HCT116 (cell line): Measurements from ENCODE around the gene ERC2. TPM values are rescaled to one million over a fixed set of nuclear protein-coding genes. Genes with fewer than 3 reads are reported as not detected.

Experiments used
- ATAC-seq: fragments of 200-7000 bp; cut with Tn5 transposase; 2 replicates; pipeline ENCODE4 v1.9.1; 2020; ENCODE audit warnings: mild to moderate bottlenecking, moderate library complexity
- BruUV-seq: library from RNA; stranded (reverse); fragments of 400-500 nt; replicated peaks from 2 replicates; lab custom pipeline; 2021; lab: Mats Ljungman, UMichigan
- CTCF ChIA-PET: fragments of 300-600 bp; sonication (Branson Sonifier 250); formaldehyde crosslinking; loops from one replicate; lab custom pipeline; 2021; ENCODE audit warnings: antibody characterized with exemption; lab: Charles Lee
- POLR2A ChIA-PET: fragments of 300-600, 350-600 bp; sonication (Branson Sonifier 250); formaldehyde crosslinking; loops from one replicate; lab custom pipeline; 2021; ENCODE audit warnings: antibody characterized with exemption; lab: Charles Lee
- RAD21 ChIA-PET, 2 experiments: fragments of 300-600 bp; sonication (Branson Sonifier 250); formaldehyde crosslinking; loops; one replicate each; lab custom pipeline; 2023; ENCODE audit warnings: low total read pairs in 2 of 2; ENCODE audit not compliant: uncharacterized antibody in 2 of 2, unreplicated experiment in 2 of 2, low non-redundant PET in 1 of 2; lab: Charles Lee
- DNase-seq: peaks from one replicate; pipeline ENCODE4 v3.0.0-alpha.2; 2010; ENCODE audit warnings: low read depth, low spot score
- H2AFZ ChIP-seq: fragments of 200-600 bp; shearing (Covaris generic), sonication (generic); 2 replicates; pipeline ENCODE4 v1.6.1; 2017; ENCODE audit warnings: low read depth, mixed run types, mixed read lengths, antibody characterized with exemption, low read length; ENCODE audit not compliant: poor library complexity, severe bottlenecking
- H3K27ac ChIP-seq: 2 replicates; pipeline ENCODE4 v1.5.1; 2012; ENCODE audit warnings: low read depth, low read length
- H3K27me3 ChIP-seq: fragments of 200-600 bp; sonication (generic); 2 replicates; pipeline ENCODE4 v1.6.1; 2016; ENCODE audit warnings: mixed run types, low read length, mixed read lengths; ENCODE audit not compliant: insufficient read depth
- H3K36me3 ChIP-seq, 2 experiments: fragments of 200-500 bp in 1 of 2; fragments of 200-600 bp in 1 of 2; sonication (Bioruptor generic) in 1 of 2; sonication (generic) in 1 of 2; 2 replicates each; pipeline versions ENCODE4 v1.5.1 to v1.6.1; 2014 to 2016; ENCODE audit warnings: low read length in 2 of 2, inconsistent platforms in 1 of 2, mixed read lengths in 1 of 2, mixed run types in 1 of 2; ENCODE audit not compliant: insufficient read depth in 2 of 2, control insufficient read depth in 1 of 2
- H3K4me1 ChIP-seq, 2 experiments: fragments of 200-600 bp in 1 of 2; sonication (generic) in 1 of 2; 2 replicates each; pipeline versions ENCODE4 v1.5.1 to v1.6.1; 2012 to 2017; ENCODE audit warnings: low read length in 2 of 2, inconsistent platforms in 1 of 2, mild to moderate bottlenecking in 1 of 2, mixed read lengths in 1 of 2, mixed run types in 1 of 2, moderate library complexity in 1 of 2; ENCODE audit not compliant: insufficient read depth in 2 of 2, control insufficient read depth in 1 of 2
- H3K4me2 ChIP-seq: fragments of 200-600 bp; sonication (generic); 2 replicates; pipeline ENCODE4 v1.6.1; 2017; ENCODE audit warnings: mixed run types, low read length, mixed read lengths
- H3K4me3 ChIP-seq, 2 experiments: fragments of 200-600 bp in 1 of 2; sonication (generic) in 1 of 2; replicated peaks in 1 of 2; 2 replicates each; pipeline ENCODE4 v1.5.1; 2011 to 2016; ENCODE audit warnings: low read length in 2 of 2, control low read depth in 1 of 2, low read depth in 1 of 2, mild to moderate bottlenecking in 1 of 2, mixed read lengths in 1 of 2, mixed run types in 1 of 2
- H3K79me2 ChIP-seq: fragments of 200-600 bp; sonication (generic); 2 replicates; pipeline ENCODE4 v1.6.1; 2017; ENCODE audit warnings: mild to moderate bottlenecking, mixed run types, low read length, moderate library complexity, mixed read lengths; ENCODE audit not compliant: insufficient read depth
- H3K9ac ChIP-seq: fragments of 200-600 bp; sonication (generic); 2 replicates; pipeline ENCODE4 v1.6.1; 2016; ENCODE audit warnings: low read length, mixed read lengths
- H3K9me2 ChIP-seq: fragments of 200-600 bp; sonication (generic), shearing (Covaris generic); 2 replicates; pipeline ENCODE4 v1.6.1; 2017; ENCODE audit warnings: mixed run types, mild to moderate bottlenecking, moderate library complexity; ENCODE audit not compliant: insufficient read depth
- H3K9me3 ChIP-seq, 2 experiments: fragments of 200-500 bp in 1 of 2; fragments of 200-600 bp in 1 of 2; sonication (Bioruptor generic) in 1 of 2; sonication (generic) in 1 of 2; 2 replicates each; pipeline ENCODE4 v1.6.1; 2014 to 2017; ENCODE audit warnings: low read length in 2 of 2, mixed read lengths in 2 of 2, inconsistent platforms in 1 of 2, low read depth in 1 of 2, mild to moderate bottlenecking in 1 of 2, mixed run types in 1 of 2, moderate library complexity in 1 of 2; ENCODE audit not compliant: control insufficient read depth in 1 of 2, insufficient read depth in 1 of 2
- H4K20me1 ChIP-seq: fragments of 200-600 bp; sonication (generic), shearing (Covaris generic); 2 replicates; pipeline ENCODE4 v1.6.1; 2017; ENCODE audit warnings: mixed run types, mild to moderate bottlenecking, moderate library complexity; ENCODE audit not compliant: insufficient read depth
- CBX3 ChIP-seq: IDR thresholded peaks from 2 replicates; pipeline ENCODE4 v1.6.1; 2012; ENCODE audit warnings: low read depth
- EGR1 ChIP-seq: IDR thresholded peaks from 2 replicates; pipeline ENCODE4 v1.6.1; 2012; ENCODE audit warnings: low read depth
- ELF1 ChIP-seq: IDR thresholded peaks from 2 replicates; pipeline ENCODE4 v1.6.1; 2012; ENCODE audit warnings: low read depth, borderline replicate concordance
- FOSL1 ChIP-seq: IDR thresholded peaks from 2 replicates; pipeline ENCODE4 v1.6.1; 2012; ENCODE audit warnings: low read depth
- JUND ChIP-seq: IDR thresholded peaks from 2 replicates; pipeline ENCODE4 v1.6.1; 2012
- POLR2A ChIP-seq: IDR thresholded peaks from 2 replicates; pipeline ENCODE4 v1.7.0; 2011; ENCODE audit warnings: borderline replicate concordance; ENCODE audit not compliant: insufficient read depth, insufficient read length; ENCODE audit errors: extremely low read depth
- POLR2AphosphoS5 ChIP-seq: IDR thresholded peaks from 2 replicates; pipeline ENCODE4 v1.6.1; 2011; ENCODE audit warnings: mild to moderate bottlenecking, low read depth, low read length, moderate library complexity
- RAD21 ChIP-seq: IDR thresholded peaks from 2 replicates; pipeline ENCODE4 v1.6.1; 2012; ENCODE audit warnings: low read depth, mild to moderate bottlenecking
- SIN3A ChIP-seq: IDR thresholded peaks from 2 replicates; pipeline ENCODE4 v1.6.1; 2012; ENCODE audit warnings: low read depth
- SP1 ChIP-seq: IDR thresholded peaks from 2 replicates; pipeline ENCODE4 v1.6.1; 2012; ENCODE audit warnings: low read depth
- SRF ChIP-seq: IDR thresholded peaks from 2 replicates; pipeline ENCODE4 v1.6.1; 2012; ENCODE audit warnings: low read depth
- YY1 ChIP-seq: IDR thresholded peaks from 2 replicates; pipeline ENCODE4 v1.6.1; 2011; ENCODE audit warnings: low read length, low read depth, moderate library complexity, mild to moderate bottlenecking; ENCODE audit not compliant: insufficient replicate concordance; ENCODE audit errors: extremely low read depth
- ZFX ChIP-seq: fragments of 450-650 bp; IDR thresholded peaks from 2 replicates; pipeline ENCODE4 v1.6.1; 2017
- ZNF274 ChIP-seq: fragments of 200-500 bp; sonication (Bioruptor generic); IDR thresholded peaks from 2 replicates; pipeline ENCODE4 v1.6.1; 2014; ENCODE audit warnings: mild to moderate bottlenecking, low read depth, low read length, inconsistent platforms
- intact Hi-C: fragments of 100-400 bp; cut with micrococcal nuclease; formaldehyde crosslinking; loops from 2 replicates; pipeline ENCODE4 v1.10.0; 2022
- total RNA-seq: library from RNA; stranded (reverse); gene quantifications from one replicate; pipeline ENCODE4 v1.2.1, GENCODE V29; 2021; ENCODE audit not compliant: unreplicated experiment
- TF ChIP-seq, protein P1 (sequence below), 3 experiments: fragments of 200-600 bp in 1 of 3; sonication (generic) in 1 of 3; IDR thresholded peaks in 2 of 3; conservative IDR thresholded peaks in 1 of 3; 2 replicates each; pipeline ENCODE4 v1.5.1; 2012 to 2017; ENCODE audit warnings: low read depth in 2 of 3, low read length in 2 of 3, antibody characterized with exemption in 1 of 3, borderline replicate concordance in 1 of 3, control low read depth in 1 of 3, mild to moderate bottlenecking in 1 of 3, mixed read lengths in 1 of 3, mixed run types in 1 of 3, moderate library complexity in 1 of 3; ENCODE audit not compliant: insufficient read depth in 1 of 3
- TF ChIP-seq, protein P2 (sequence below): IDR thresholded peaks from 2 replicates; pipeline ENCODE4 v1.6.1; 2012
- TF ChIP-seq, protein P3 (sequence below): IDR thresholded peaks from 2 replicates; pipeline ENCODE4 v1.6.1; 2012; ENCODE audit warnings: low read depth
- TF ChIP-seq, protein P4 (sequence below): IDR thresholded peaks from 2 replicates; pipeline ENCODE4 v1.6.1; 2012

Gene ERC2
- total RNA-seq, 1 experiment from 2014 or later: not detected

DNA sequence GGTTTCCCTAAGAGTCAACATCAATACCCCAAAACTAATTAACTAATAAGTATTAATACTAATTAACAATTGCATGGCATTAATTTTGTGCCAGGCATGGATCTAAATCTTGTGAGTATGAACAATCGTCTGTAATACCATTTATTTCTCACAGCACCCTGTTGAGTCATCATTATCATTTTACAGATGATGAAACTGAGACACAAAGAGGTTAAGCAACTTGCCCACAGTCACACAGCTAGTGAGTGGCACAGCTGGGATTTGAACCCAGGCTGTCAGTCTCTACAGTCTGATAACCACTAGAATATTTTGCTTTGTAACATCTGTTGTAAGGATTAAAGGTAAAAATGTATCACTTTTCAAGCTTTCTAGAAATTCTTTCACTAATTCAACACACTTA lies 557.7 kb downstream of the ERC2 start:
- ChIA-PET RAD21 (no interaction called here), CTCF (no interaction called here), POLR2A (no interaction called here)
- DNase-seq (no peak), ATAC-seq (no peak)
- Histone ChIP-seq H3K9me2 (no peaks in the 10 kb centered on the region), H3K4me2 (no peak overlapping the region), H3K27me3 (no peaks in the 10 kb centered on the region), H3K27ac (no peak overlapping the region), H3K9me3 (no peaks in the 10 kb centered on the region; a peak in 1 of 4 replicates), H3K36me3 (no peaks in the 10 kb centered on the region), H3K4me1 (no peaks in the 10 kb centered on the region), H3K79me2 (no peaks in the 10 kb centered on the region), H2AFZ (no peak overlapping the region), H3K9ac (no peak overlapping the region), H4K20me1 (no peaks in the 10 kb centered on the region), H3K4me3 (no peak overlapping the region)
- no peak for TF ChIP-seq SP1
- intact Hi-C loops: no loop called here
- BruUV-seq: no TSS peak

DNA sequence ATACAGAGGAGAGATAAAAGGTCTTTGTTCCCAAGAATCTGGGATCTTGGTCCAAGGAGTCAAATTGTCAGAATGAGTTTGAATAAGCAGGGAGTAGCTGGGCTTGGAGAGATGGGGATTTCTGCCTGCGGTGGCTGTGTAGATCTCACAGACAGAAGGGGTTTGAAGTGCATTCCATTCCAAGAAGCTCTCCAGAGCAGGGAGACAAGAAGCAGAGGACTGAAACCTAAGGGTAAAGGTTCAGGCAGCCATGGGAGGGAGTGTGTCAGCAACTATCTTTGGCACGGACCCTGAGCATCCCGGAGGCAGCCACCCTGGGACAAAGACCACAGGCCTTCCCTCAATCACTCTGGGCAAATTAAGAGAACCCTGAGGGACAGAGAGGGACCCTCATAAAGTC lies 558.9 kb downstream of the ERC2 start:
- ChIA-PET CTCF (no interaction called here), POLR2A (no interaction called here), RAD21 (no interaction called here)
- Histone ChIP-seq H3K9ac (no peak overlapping the region), H3K9me2 (no peaks in the 10 kb centered on the region), H3K27ac (no peak overlapping the region), H3K9me3 (no peaks in the 10 kb centered on the region; a peak in 1 of 4 replicates), H3K79me2 (no peaks in the 10 kb centered on the region), H3K27me3 (no peaks in the 10 kb centered on the region), H3K4me2 (no peak overlapping the region), H4K20me1 (no peaks in the 10 kb centered on the region), H3K4me3 (no peak overlapping the region), H2AFZ (no peak overlapping the region), H3K4me1 (no peaks in the 10 kb centered on the region), H3K36me3 (no peaks in the 10 kb centered on the region)
- BruUV-seq: no TSS peak
- DNase-seq: no peak
- intact Hi-C loops: no loop called here
- ATAC-seq: no peak
- TF ChIP-seq POLR2A (no peak), POLR2AphosphoS5 (no peak), SIN3A (no peak), ZFX (no peak), JUND (no peak), YY1 (no peak), SRF (no peak), EGR1 (no peak), ZNF274 (no peak), FOSL1 (no peak), RAD21 (no peak), ELF1 (no peak), CBX3 (no peak)
- TF ChIP-seq, protein P1, sequence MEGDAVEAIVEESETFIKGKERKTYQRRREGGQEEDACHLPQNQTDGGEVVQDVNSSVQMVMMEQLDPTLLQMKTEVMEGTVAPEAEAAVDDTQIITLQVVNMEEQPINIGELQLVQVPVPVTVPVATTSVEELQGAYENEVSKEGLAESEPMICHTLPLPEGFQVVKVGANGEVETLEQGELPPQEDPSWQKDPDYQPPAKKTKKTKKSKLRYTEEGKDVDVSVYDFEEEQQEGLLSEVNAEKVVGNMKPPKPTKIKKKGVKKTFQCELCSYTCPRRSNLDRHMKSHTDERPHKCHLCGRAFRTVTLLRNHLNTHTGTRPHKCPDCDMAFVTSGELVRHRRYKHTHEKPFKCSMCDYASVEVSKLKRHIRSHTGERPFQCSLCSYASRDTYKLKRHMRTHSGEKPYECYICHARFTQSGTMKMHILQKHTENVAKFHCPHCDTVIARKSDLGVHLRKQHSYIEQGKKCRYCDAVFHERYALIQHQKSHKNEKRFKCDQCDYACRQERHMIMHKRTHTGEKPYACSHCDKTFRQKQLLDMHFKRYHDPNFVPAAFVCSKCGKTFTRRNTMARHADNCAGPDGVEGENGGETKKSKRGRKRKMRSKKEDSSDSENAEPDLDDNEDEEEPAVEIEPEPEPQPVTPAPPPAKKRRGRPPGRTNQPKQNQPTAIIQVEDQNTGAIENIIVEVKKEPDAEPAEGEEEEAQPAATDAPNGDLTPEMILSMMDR (IDR thresholded peaks at IDR 0.05 in 2 of 3, conservative IDR thresholded peaks at IDR 0.05 in 1 of 3; ENCODE audit: borderline replicate concordance in 1 of 3, insufficient read depth in 1 of 3, low read depth in 2 of 3, low read length in 2 of 3): no peak
- TF ChIP-seq, protein P2, sequence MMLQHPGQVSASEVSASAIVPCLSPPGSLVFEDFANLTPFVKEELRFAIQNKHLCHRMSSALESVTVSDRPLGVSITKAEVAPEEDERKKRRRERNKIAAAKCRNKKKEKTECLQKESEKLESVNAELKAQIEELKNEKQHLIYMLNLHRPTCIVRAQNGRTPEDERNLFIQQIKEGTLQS: no peak
- TF ChIP-seq, protein P3, sequence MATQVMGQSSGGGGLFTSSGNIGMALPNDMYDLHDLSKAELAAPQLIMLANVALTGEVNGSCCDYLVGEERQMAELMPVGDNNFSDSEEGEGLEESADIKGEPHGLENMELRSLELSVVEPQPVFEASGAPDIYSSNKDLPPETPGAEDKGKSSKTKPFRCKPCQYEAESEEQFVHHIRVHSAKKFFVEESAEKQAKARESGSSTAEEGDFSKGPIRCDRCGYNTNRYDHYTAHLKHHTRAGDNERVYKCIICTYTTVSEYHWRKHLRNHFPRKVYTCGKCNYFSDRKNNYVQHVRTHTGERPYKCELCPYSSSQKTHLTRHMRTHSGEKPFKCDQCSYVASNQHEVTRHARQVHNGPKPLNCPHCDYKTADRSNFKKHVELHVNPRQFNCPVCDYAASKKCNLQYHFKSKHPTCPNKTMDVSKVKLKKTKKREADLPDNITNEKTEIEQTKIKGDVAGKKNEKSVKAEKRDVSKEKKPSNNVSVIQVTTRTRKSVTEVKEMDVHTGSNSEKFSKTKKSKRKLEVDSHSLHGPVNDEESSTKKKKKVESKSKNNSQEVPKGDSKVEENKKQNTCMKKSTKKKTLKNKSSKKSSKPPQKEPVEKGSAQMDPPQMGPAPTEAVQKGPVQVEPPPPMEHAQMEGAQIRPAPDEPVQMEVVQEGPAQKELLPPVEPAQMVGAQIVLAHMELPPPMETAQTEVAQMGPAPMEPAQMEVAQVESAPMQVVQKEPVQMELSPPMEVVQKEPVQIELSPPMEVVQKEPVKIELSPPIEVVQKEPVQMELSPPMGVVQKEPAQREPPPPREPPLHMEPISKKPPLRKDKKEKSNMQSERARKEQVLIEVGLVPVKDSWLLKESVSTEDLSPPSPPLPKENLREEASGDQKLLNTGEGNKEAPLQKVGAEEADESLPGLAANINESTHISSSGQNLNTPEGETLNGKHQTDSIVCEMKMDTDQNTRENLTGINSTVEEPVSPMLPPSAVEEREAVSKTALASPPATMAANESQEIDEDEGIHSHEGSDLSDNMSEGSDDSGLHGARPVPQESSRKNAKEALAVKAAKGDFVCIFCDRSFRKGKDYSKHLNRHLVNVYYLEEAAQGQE: no peak
- TF ChIP-seq, protein P4, sequence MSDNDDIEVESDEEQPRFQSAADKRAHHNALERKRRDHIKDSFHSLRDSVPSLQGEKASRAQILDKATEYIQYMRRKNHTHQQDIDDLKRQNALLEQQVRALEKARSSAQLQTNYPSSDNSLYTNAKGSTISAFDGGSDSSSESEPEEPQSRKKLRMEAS: no peak
